Right lobe of liver (tissue), 6 donors: ENCODE data around the gene RAB11FIP4. TPM values are rescaled to one million over a fixed set of nuclear protein-coding genes. Genes with fewer than 3 reads are reported as not detected.

ENCODE experiments used
- ATAC-seq, 4 donors: fragments of 200-7000 bp; cut with Tn5 transposase; one replicate each; pipeline ENCODE4 v1.9.1; 2020; ENCODE audit warnings: mild to moderate bottlenecking in 4 of 4, moderate library complexity in 4 of 4
- DNase-seq, 3 donors: peaks; one replicate each; pipeline ENCODE4 v3.0.0-alpha.2; 2020
- H3K27ac ChIP-seq, 3 donors: fragments of 200-600 bp; one replicate each; pipeline ENCODE4 v1.8.0; 2022
- H3K27me3 ChIP-seq, 2 donors: fragments of 200-600 bp; one replicate each; pipeline ENCODE4 v1.8.0; 2022
- H3K36me3 ChIP-seq, 4 donors: fragments of 200-600 bp; sonication (generic) in 1 of 4; one replicate each; pipeline versions ENCODE4 v1.5.1 to v1.8.0; 2017 to 2022; ENCODE audit warnings: control low read depth in 1 of 4
- H3K4me1 ChIP-seq, 4 donors: fragments of 200-600 bp; sonication (generic) in 1 of 4; one replicate each; pipeline versions ENCODE4 v1.5.1 to v1.8.0; 2017 to 2022; ENCODE audit warnings: control low read depth in 1 of 4
- H3K4me3 ChIP-seq, 3 donors: fragments of 200-600 bp; one replicate each; pipeline ENCODE4 v1.8.0; 2022
- H3K9me3 ChIP-seq, 4 donors: fragments of 200-600 bp; sonication (generic) in 1 of 4; one replicate each; pipeline versions ENCODE4 v1.5.1 to v1.8.0; 2017 to 2022; ENCODE audit warnings: control low read depth in 1 of 4
- CTCF ChIP-seq, 4 donors: fragments of 200-600 bp in 3 of 4; fragments of 450-650 bp in 1 of 4; IDR thresholded peaks; one replicate each; pipeline versions ENCODE4 v1.5.1 to v1.8.0; 2016 to 2022; ENCODE audit warnings: antibody characterized with exemption in 4 of 4, mild to moderate bottlenecking in 2 of 4
- POLR2A ChIP-seq: fragments of 450-650 bp; IDR thresholded peaks from one replicate; pipeline ENCODE4 v1.6.1; 2017; ENCODE audit warnings: antibody characterized with exemption, mild to moderate bottlenecking
- WGBS: methylation state at CpG from one replicate; pipeline ENCODE4 v1.1.6; 2018; ENCODE audit warnings: low coverage, low lambda C conversion rate; ENCODE audit not compliant: insufficient coverage; ENCODE audit errors: missing lambda C conversion rate; 5-methylcytosine and 5-hydroxymethylcytosine counted together
- intact Hi-C, 2 donors: fragments of 100-400 bp; cut with DNase I; formaldehyde crosslinking; loops; one replicate each; pipeline versions ENCODE4 v1.11.2 to v1.14.1; 2022
- total RNA-seq, 6 experiments: library from RNA; depleted of rRNA in 2 of 6; stranded (reverse); fragments of >200 nt in 2 of 6; fragmentation: NEBNext Ultra II Directional in 3 of 6; extraction: Animal tissue kit (Norgen Biotek cat#: 25700) in 3 of 6; gene quantifications; one replicate each; pipeline versions ENCODE4 v1.1.0 to v1.2.4, GENCODE V29; 2016 to 2023
- donor health status: DM: no; HTN: yes; CAD: no.
- donor health status: DM: no; HTN: no; CAD: no.
- donor health status: DM: no; HTN: no; CAD: no.
- donor health status: DM: no; HTN: yes; CAD: no.
- donor health status: DM: no; HTN: yes; CAD: no.

Gene RAB11FIP4
- total RNA-seq, 6 experiments from 2014 or later, result 3.5 to 6.6 (median 4.6) TPM

- H3K36me3 ChIP-seq, result no peaks in the 10 kb centered on the region
These were observed 123.8 kb downstream of the RAB11FIP4 start for GRCh38 chr17:31515267-31515666.

GRCh38 chr17:31517524-31517923, 126.0 kb downstream of the RAB11FIP4 start:
- no peaks in the 10 kb centered on the region for H3K36me3 ChIP-seq
- DNase-seq (no peak), ATAC-seq (peak; percentile 19 to 38 (median 26))
- peak in 3 of 4 donors; percentile 17 to 35 (median 32) for TF ChIP-seq CTCF (IDR thresholded peaks at IDR 0.05)
- no peak for TF ChIP-seq POLR2A
- 35% methylated on average over 4 of the region's 11 CpGs for WGBS
- no peaks in the 10 kb centered on the region for H3K9me3 ChIP-seq
- intact Hi-C loops, result no loop called here
- H3K27me3 ChIP-seq, result no peaks in the 10 kb centered on the region
- peaks cover 0 to 12% (median 4%) of the 10 kb centered on the region in 4 donors for H3K4me1 ChIP-seq
- no peak overlapping the region for H3K27ac ChIP-seq
- H3K4me3 ChIP-seq, result no peak overlapping the region

More at GRCh38 chr17:31515267-31515666, 123.8 kb downstream of the RAB11FIP4 start:
- no peak for DNase-seq
- 100% methylated on average over 1 of the region's 8 CpGs for WGBS
- H3K4me1 ChIP-seq, result peaks cover 0 to 8% (median 0%) of the 10 kb centered on the region in 4 donors
- H3K4me3 ChIP-seq, result no peak overlapping the region
- no peak for ATAC-seq
- H3K27ac ChIP-seq, result no peak overlapping the region
- intact Hi-C loops, result no loop called here
- H3K9me3 ChIP-seq, result no peaks in the 10 kb centered on the region
- H3K27me3 ChIP-seq, result no peaks in the 10 kb centered on the region
- TF ChIP-seq CTCF (IDR thresholded peaks at IDR 0.05), result no peak
- TF ChIP-seq POLR2A, result no peak

- DNase-seq, result no peak
- 71% methylated on average over 2 of the region's 4 CpGs for WGBS
- H3K4me3 ChIP-seq, result no peak overlapping the region
- no peaks in the 10 kb centered on the region for H3K27me3 ChIP-seq
- H3K4me1 ChIP-seq, result peaks cover 0 to 13% (median 4%) of the 10 kb centered on the region in 4 donors
- no peak overlapping the region for H3K27ac ChIP-seq
- H3K36me3 ChIP-seq, result no peaks in the 10 kb centered on the region
- intact Hi-C loops, result no loop called here
- no peak for TF ChIP-seq POLR2A
- TF ChIP-seq CTCF (IDR thresholded peaks at IDR 0.05), result no peak
- no peaks in the 10 kb centered on the region for H3K9me3 ChIP-seq
- no peak for ATAC-seq
These were observed 127.0 kb downstream of the RAB11FIP4 start for GRCh38 chr17:31518478-31518877.

- H3K27ac ChIP-seq, result peak overlapping the region in 1 of 3 donors; percentile 47
- peaks cover 0 to 17% (median 6%) of the 10 kb centered on the region in 4 donors for H3K4me1 ChIP-seq
- 75% methylated on average over 12 of the region's 13 CpGs for WGBS
- no peak overlapping the region for H3K4me3 ChIP-seq
- no peaks in the 10 kb centered on the region for H3K36me3 ChIP-seq
- TF ChIP-seq POLR2A (no peak), CTCF (IDR thresholded peaks at IDR 0.05) (no peak)
- intact Hi-C loops, result no loop called here
- DNase-seq, result no peak
- peak in 2 of 4 donors; percentile 11 to 19 for ATAC-seq
- H3K27me3 ChIP-seq, result no peaks in the 10 kb centered on the region
- H3K9me3 ChIP-seq, result no peaks in the 10 kb centered on the region
These were observed 130.3 kb downstream of the RAB11FIP4 start for GRCh38 chr17:31521632-31522283.
